HG02588 (cell line): Measurements from ENCODE around the gene CLCA4.

Experiments
- ATAC-seq: cut with Tn5 transposase; IDR thresholded peaks from one replicate; pipeline ENCODE4 v1.9.1; 2021; ENCODE audit warnings: mild to moderate bottlenecking, moderate library complexity; ENCODE audit not compliant: unreplicated experiment

CLCA4 gene

DNA sequence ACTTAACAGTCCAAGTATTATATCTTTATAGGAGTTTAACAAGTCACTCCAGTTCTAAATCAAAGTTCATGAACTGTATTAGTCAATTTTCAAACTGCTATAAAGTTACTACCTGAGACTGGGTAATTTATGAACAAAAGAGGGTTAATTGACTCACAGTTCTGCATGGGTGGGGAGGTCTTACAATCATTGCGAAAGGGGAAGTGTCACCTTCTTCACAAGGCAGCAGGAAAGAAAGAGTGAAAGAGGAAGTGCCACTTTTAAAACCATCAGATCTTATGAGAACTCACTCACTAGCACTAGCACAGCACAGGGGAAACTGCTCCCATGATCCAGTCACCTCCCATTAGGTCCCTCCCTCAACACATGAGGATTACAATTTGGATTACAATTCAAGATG lies 70.0 kb downstream of the CLCA4 start:
- ATAC-seq: peak; percentile 100

DNA sequence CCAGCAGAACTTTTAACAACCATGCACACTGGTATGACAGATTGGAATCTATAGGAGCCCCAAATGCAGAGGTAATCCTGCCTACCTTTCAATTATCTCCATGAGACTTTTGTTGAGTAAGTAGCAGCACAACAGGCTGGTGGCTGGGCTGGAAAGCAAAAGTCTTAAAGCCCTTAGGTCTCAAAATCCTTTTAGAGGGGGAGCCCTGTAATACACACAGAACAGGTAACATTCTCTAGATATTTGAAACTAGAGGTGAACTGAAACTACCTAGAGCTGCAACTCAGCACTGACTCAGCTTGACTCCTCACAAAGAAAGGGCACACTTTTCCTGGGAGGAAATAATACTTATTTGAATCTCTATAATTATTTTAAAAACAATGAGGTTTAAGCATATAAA lies 71.5 kb downstream of the CLCA4 start:
- ATAC-seq: no peak

DNA sequence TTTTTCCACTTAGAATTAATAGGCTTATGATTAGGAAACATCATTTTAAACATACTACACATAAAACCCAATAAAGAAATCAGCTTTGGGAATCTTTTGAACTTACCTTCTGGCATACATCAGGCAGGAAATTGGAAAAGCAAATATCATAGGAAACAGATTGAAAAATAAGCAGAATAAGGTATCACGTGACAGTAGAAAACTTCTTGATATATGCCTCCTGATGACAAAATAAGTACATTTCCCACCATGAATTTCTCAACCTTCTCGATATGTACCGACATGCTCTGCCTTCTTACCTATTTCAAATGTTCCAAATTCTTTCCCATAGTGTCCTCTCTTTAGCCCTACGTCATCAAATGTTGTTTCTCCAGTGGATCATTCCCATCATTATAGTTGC lies 72.4 kb downstream of the CLCA4 start:
- no peak for ATAC-seq

DNA sequence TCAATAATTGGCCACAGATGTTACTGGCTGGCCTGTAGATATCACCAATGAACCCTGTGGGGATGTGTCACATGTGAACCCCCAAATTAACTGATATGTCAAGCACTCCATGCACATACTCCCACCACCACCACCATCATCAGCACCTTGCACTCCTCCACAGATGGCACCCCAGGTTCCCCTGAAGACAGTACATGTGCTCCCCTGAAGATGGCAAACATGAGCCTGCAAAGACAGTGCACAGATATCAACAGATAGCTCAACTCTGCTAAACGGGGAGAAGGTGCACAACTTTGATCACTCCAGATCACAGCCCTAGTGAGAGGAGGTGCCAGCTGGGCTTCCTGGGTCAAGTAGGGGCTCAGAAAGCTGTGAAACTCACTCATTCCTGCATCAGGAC lies 74.4 kb downstream of the CLCA4 start:
- ATAC-seq: no peak
